GM12878 (cell line): ENCODE results near the gene SMARCC1. TPM values are rescaled to one million over a fixed set of nuclear protein-coding genes. Genes with fewer than 3 reads are reported as not detected.

Experiments used
- ATAC-seq: fragments of 200-7000 bp; cut with Tn5 transposase; 3 replicates; pipeline ENCODE4 v1.9.1; 2020; ENCODE audit warnings: mild to moderate bottlenecking, moderate library complexity
- BruUV-seq: library from RNA; stranded (reverse); fragments of 400-500 nt; replicated peaks from 2 replicates; lab custom pipeline; 2021; lab: Mats Ljungman, UMichigan
- CTCF ChIA-PET: fragments of 300-600 bp; sonication (Branson Sonifier 250); formaldehyde crosslinking; extraction: SDS; loops from one replicate; lab custom pipeline; 2021; ENCODE audit warnings: inconsistent platforms; lab: Yijun Ruan, JAX
- POLR2A ChIA-PET: fragments of 350-600 bp; formaldehyde crosslinking; extraction: SDS; loops from one replicate; lab custom pipeline; 2021; ENCODE audit warnings: inconsistent platforms; lab: Charles Lee
- RAD21 ChIA-PET: fragments of 300-600 bp; sonication (Branson Sonifier 250); formaldehyde crosslinking; loops from one replicate; lab custom pipeline; 2023; ENCODE audit warnings: antibody characterized with exemption; ENCODE audit not compliant: unreplicated experiment; lab: Charles Lee
- SMC1A ChIA-PET: fragments of 300-600 bp; sonication (Branson Sonifier 250); formaldehyde crosslinking; loops from one replicate; lab custom pipeline; 2023; ENCODE audit not compliant: unreplicated experiment, uncharacterized antibody; lab: Charles Lee
- DNase-seq: peaks from one replicate; pipeline ENCODE4 v3.0.0-alpha.2; 2011; ENCODE audit warnings: low read depth, low spot score
- FAIRE-seq: peaks from 3 replicates; lab custom pipeline; 2011; peaks lifted over from hg19 to GRCh38; lab: Jason Lieb, UNC
- H2AFZ ChIP-seq: 2 replicates; pipeline ENCODE4 v1.6.0; 2011; ENCODE audit warnings: low read depth, low read length, control low read depth; ENCODE audit not compliant: control insufficient read depth
- H3K27ac ChIP-seq: 2 replicates; pipeline ENCODE4 v1.5.1; 2011; ENCODE audit warnings: control low read depth; ENCODE audit not compliant: control insufficient read depth, insufficient read depth
- H3K27me3 ChIP-seq, 2 experiments: replicated peaks in 1 of 2; 2 replicates each; pipeline versions ENCODE4 v1.6.0 to v1.6.1; 2011; ENCODE audit warnings: low read length in 1 of 2; ENCODE audit not compliant: control insufficient read depth in 2 of 2, insufficient read depth in 2 of 2
- H3K36me3 ChIP-seq, 2 experiments: 2 replicates each; pipeline ENCODE4 v1.5.1; 2011; ENCODE audit warnings: low read length in 1 of 2; ENCODE audit not compliant: control insufficient read depth in 2 of 2, insufficient read depth in 2 of 2
- H3K4me1 ChIP-seq: 2 replicates; pipeline ENCODE4 v1.6.1; 2011; ENCODE audit warnings: mild to moderate bottlenecking, low read length, moderate library complexity, mixed read lengths; ENCODE audit not compliant: control insufficient read depth, insufficient read depth
- H3K4me2 ChIP-seq: 2 replicates; pipeline ENCODE4 v1.6.0; 2011; ENCODE audit warnings: control low read depth; ENCODE audit not compliant: control insufficient read depth, insufficient read depth
- H3K4me3 ChIP-seq: fragments of 200-600 bp; sonication (generic); 2 replicates; pipeline ENCODE4 v1.5.1; 2016
- H3K79me2 ChIP-seq: 2 replicates; pipeline ENCODE4 v1.6.0; 2011; ENCODE audit warnings: low read length; ENCODE audit not compliant: control insufficient read depth, insufficient read depth
- H3K9ac ChIP-seq: 2 replicates; pipeline ENCODE4 v1.8.0; 2011; ENCODE audit warnings: low read length, control low read depth, mixed read lengths; ENCODE audit not compliant: control insufficient read depth, insufficient read depth
- H3K9me3 ChIP-seq: replicated peaks from 3 replicates; pipeline ENCODE4 v1.5.1; 2011; ENCODE audit warnings: mild to moderate bottlenecking, low read length; ENCODE audit not compliant: control insufficient read depth, insufficient read depth
- H4K20me1 ChIP-seq: 2 replicates; pipeline ENCODE4 v1.6.0; 2011; ENCODE audit not compliant: control insufficient read depth, insufficient read depth
- BCL3 ChIP-seq: IDR thresholded peaks from 2 replicates; pipeline ENCODE4 v1.6.1; 2011; ENCODE audit warnings: borderline replicate concordance, low read depth, mild to moderate bottlenecking, moderate library complexity, low read length; ENCODE audit not compliant: insufficient read depth, poor library complexity, severe bottlenecking
- KLF5 ChIP-seq: fragments of 450-650 bp; IDR thresholded peaks from 2 replicates; pipeline ENCODE4 v1.6.1; 2014; ENCODE audit warnings: mild to moderate bottlenecking; ENCODE audit not compliant: partially characterized antibody
- NBN ChIP-seq: fragments of 450-650 bp; IDR thresholded peaks from 2 replicates; pipeline ENCODE4 v1.6.1; 2016
- POLR2AphosphoS2 ChIP-seq: IDR thresholded peaks from 2 replicates; pipeline ENCODE4 v1.6.1; 2011; ENCODE audit warnings: low read depth, mild to moderate bottlenecking, low read length, improper control_type of control experiment, moderate library complexity
- SRF ChIP-seq, 2 experiments: IDR thresholded peaks; 2 replicates each; pipeline ENCODE4 v1.6.1; 2011; ENCODE audit warnings: low read depth in 2 of 2, low read length in 2 of 2, mild to moderate bottlenecking in 1 of 2, moderate library complexity in 1 of 2
- TBL1XR1 ChIP-seq: IDR thresholded peaks from 2 replicates; pipeline ENCODE4 v1.6.1; 2012; ENCODE audit warnings: low read depth, low read length, improper control_type of control experiment
- USF1 ChIP-seq: IDR thresholded peaks from 2 replicates; pipeline ENCODE4 v1.6.1; 2011; ENCODE audit warnings: borderline replicate concordance, low read depth, mild to moderate bottlenecking, moderate library complexity, mixed read lengths, low read length; ENCODE audit not compliant: insufficient read depth; ENCODE audit errors: extremely low read length
- ZBTB4 ChIP-seq: fragments of 450-650 bp; formaldehyde crosslinking; IDR thresholded peaks from 2 replicates; pipeline ENCODE4 v1.4.0; 2022; ENCODE audit warnings: mild to moderate bottlenecking, moderate library complexity
- WGBS: methylation state at CpG from one replicate; pipeline ENCODE4 v1.1.6; 2016; ENCODE audit warnings: low lambda C conversion rate; ENCODE audit not compliant: insufficient replicate concordance, insufficient coverage; ENCODE audit errors: missing lambda C conversion rate; 5-methylcytosine and 5-hydroxymethylcytosine counted together
- in situ Hi-C: fragments of 300-500 bp; cut with MboI; formaldehyde crosslinking; loops from 9 replicates; pipeline ENCODE4 v1.14.3; 2018; ENCODE audit warnings: mixed read lengths
- intact Hi-C: fragments of 100-400 bp; cut with micrococcal nuclease; formaldehyde crosslinking; loops from one replicate; pipeline ENCODE4 v1.14.2; 2022; ENCODE audit not compliant: unreplicated experiment
- polyA plus RNA-seq, 11 experiments: library from polyadenylated mRNA; depleted of rRNA in 4 of 11; unstranded in 6 of 11; stranded (reverse) in 5 of 11; fragments of >200 nt; fragmentation: Nextera tagmentation in 4 of 11; fragmentation: Illumina TruSeq in 1 of 11; extraction: Ambion mirVana in 4 of 11; extraction: Trizol in 1 of 11; gene quantifications; 1 replicate in 1 of 11; 2 replicates in 10 of 11; pipeline versions ENCODE4 v1.2.1 to v1.2.3, GENCODE V29; 2011 to 2016; ENCODE audit warnings: inconsistent platforms in 2 of 11, missing spikeins in 2 of 11, low read depth in 1 of 11
- total RNA-seq, 4 experiments: library from RNA; depleted of rRNA in 3 of 4; stranded (reverse); fragments of >200 nt in 3 of 4; fragmentation: Illumina TruSeq in 1 of 4; extraction: Trizol in 1 of 4; gene quantifications; 2 replicates each; pipeline versions ENCODE4 v1.2.1 to v1.2.3, GENCODE V29; 2013 to 2021

SMARCC1 gene
- total and polyA plus RNA-seq, 10 of the 15 experiments (the other 5 are each of a cell fraction or from before 2014, with no cell fraction given) = 26.6 to 147 (median 57.1) TPM

- no peaks in the 10 kb centered on the region for H3K4me1 ChIP-seq
- no peaks in the 10 kb centered on the region for H4K20me1 ChIP-seq
- DNase-seq = no peak
- intact Hi-C loops = no loop called here
- no peak overlapping the region for H2AFZ ChIP-seq
- ChIA-PET SMC1A (no interaction called here), RAD21 (no interaction called here), CTCF (no interaction called here), POLR2A (no interaction called here)
- ATAC-seq = no peak
- BruUV-seq = no TSS peak
- no peak overlapping the region for H3K9ac ChIP-seq
- TF ChIP-seq NBN (no peak), POLR2AphosphoS2 (no peak), ZBTB4 (CRISPR knock-in tag) (no peak), TBL1XR1 (no peak), USF1 (no peak), KLF5 (no peak), SRF (IDR thresholded peaks at IDR 0.05; ENCODE audit: low read depth in 2 of 2, low read length in 2 of 2) (no peak), BCL3 (no peak)
- no peak for FAIRE-seq
- H3K27me3 ChIP-seq = peaks cover 0 to 3% of the 10 kb centered on the region in 2 experiments; a peak in 1 of 4 replicates
- no peak overlapping the region for H3K27ac ChIP-seq
- H3K4me3 ChIP-seq = no peak overlapping the region
- H3K36me3 ChIP-seq = no peaks in the 10 kb centered on the region
- H3K79me2 ChIP-seq = no peaks in the 10 kb centered on the region
- no peak overlapping the region for H3K4me2 ChIP-seq
- no peaks in the 10 kb centered on the region for H3K9me3 ChIP-seq
- WGBS = 53% methylated on average over 6 of the region's 6 CpGs
- in situ Hi-C loops = no loop called here
These were observed 212.8 kb downstream of the SMARCC1 start for GRCh38 chr3:47568901-47569300.
